ENCODE data around the gene NFAT5.

The NFAT5 gene

DNA sequence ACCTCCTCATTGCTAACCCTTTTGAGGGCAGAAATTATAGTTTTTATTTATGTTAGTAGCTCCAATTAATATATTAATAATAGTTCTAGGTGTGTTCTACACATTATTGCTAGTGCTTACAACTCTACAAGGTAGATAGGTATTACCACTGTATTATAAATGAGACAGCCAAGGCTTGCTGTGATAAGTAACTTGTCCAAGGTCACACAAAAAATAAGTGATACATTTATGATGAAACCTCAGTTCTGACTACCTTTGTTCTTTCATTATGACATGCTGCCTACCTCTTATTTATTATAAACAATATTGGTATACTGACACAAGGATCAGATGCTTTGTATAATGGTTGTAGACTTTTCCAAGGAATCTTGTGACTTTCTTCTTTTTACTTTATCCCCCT lies 41.2 kb downstream of the NFAT5 start:
- DNase-seq (ENCODE audit: low read depth, low spot score): no peak
- H3K4me3 ChIP-seq (ENCODE audit: low read depth, low read length): no peak overlapping the region
- TF ChIP-seq, protein P1, sequence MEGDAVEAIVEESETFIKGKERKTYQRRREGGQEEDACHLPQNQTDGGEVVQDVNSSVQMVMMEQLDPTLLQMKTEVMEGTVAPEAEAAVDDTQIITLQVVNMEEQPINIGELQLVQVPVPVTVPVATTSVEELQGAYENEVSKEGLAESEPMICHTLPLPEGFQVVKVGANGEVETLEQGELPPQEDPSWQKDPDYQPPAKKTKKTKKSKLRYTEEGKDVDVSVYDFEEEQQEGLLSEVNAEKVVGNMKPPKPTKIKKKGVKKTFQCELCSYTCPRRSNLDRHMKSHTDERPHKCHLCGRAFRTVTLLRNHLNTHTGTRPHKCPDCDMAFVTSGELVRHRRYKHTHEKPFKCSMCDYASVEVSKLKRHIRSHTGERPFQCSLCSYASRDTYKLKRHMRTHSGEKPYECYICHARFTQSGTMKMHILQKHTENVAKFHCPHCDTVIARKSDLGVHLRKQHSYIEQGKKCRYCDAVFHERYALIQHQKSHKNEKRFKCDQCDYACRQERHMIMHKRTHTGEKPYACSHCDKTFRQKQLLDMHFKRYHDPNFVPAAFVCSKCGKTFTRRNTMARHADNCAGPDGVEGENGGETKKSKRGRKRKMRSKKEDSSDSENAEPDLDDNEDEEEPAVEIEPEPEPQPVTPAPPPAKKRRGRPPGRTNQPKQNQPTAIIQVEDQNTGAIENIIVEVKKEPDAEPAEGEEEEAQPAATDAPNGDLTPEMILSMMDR (IDR thresholded peaks at IDR 0.05; ENCODE audit: low read depth, low read length): no peak
- in situ Hi-C loops (cut with HindIII; ENCODE audit: low sequenced_read_pairs): no loop called here

DNA sequence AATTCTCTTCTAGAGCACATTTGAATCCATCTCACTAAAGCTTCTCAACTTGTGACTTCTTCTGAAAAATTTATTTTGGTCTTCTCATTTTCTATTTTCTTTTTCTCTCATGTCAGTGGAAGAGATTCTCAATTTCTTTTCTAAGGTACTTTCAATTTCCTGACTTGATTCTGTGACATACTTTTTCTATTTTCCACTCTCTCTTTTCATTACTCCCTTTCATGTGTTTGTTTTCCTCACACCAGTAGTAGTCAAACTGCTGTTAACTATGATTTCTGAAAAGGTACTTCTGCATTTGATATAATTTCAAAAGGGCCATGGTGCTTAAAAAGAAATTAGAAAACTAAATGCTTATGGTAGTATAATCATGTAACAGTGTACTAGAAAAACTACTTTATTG lies 41.9 kb downstream of the NFAT5 start:
- no peak overlapping the region for H3K4me3 ChIP-seq (ENCODE audit: low read depth, low read length)
- TF ChIP-seq, protein P1 (IDR thresholded peaks at IDR 0.05; ENCODE audit: low read depth, low read length): no peak
- in situ Hi-C loops (cut with HindIII; ENCODE audit: low sequenced_read_pairs): no loop called here
- no peak for DNase-seq (ENCODE audit: low read depth, low spot score)

DNA sequence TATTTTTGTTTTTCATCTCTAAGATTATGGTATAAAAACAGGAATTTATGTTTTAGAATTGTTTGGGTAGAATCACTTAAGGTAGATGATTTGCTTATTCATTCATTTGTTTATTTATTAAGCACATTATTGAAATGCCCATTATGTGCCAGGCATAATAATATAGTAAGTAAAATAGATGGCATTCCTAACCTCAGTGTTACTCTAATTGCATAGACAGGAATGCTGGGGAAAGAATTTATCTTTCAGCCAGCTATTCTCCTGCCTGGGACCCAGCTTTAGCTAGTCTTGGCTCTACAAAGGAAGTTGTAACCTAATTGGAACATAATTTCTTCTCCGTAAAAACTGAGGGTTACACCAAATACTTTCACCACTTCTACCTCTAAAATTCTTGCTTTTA lies 44.6 kb downstream of the NFAT5 start:
- TF ChIP-seq, protein P1 (IDR thresholded peaks at IDR 0.05; ENCODE audit: low read depth, low read length): no peak
- in situ Hi-C loops (cut with HindIII; ENCODE audit: low sequenced_read_pairs): no loop called here
- DNase-seq (ENCODE audit: low read depth, low spot score): no peak
- H3K4me3 ChIP-seq (ENCODE audit: low read depth, low read length): no peak overlapping the region

DNA sequence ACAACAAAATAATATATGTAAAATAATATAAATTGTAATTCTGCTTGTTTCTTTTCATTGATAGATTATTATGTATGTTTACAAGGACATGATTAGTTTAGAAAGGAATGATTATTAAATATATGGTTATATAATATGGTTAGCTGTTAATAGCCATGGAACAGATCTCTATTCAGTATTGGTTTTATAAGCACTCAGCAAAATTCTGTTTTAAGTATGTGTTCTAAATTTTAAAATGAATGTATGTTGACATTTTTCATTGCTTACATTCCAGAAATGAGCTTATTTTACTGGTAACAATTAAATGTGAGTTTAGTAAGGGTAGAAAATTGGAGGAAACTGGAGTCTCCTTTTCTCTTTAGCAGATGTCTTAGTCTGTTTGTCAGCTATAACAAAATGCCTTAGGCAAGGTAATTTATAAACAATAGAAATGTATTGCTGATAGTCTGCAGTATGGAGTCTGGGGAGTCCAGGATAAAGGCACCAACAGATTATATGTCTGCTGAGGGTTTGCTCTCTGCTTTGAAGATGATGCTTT lies 45.4 kb downstream of the NFAT5 start:
- no peak for DNase-seq (ENCODE audit: low read depth, low spot score)
- in situ Hi-C loops (cut with HindIII; ENCODE audit: low sequenced_read_pairs): no loop called here
- TF ChIP-seq, protein P1 (IDR thresholded peaks at IDR 0.05; ENCODE audit: low read depth, low read length): no peak
- H3K4me3 ChIP-seq (ENCODE audit: low read depth, low read length): no peak overlapping the region

DNA sequence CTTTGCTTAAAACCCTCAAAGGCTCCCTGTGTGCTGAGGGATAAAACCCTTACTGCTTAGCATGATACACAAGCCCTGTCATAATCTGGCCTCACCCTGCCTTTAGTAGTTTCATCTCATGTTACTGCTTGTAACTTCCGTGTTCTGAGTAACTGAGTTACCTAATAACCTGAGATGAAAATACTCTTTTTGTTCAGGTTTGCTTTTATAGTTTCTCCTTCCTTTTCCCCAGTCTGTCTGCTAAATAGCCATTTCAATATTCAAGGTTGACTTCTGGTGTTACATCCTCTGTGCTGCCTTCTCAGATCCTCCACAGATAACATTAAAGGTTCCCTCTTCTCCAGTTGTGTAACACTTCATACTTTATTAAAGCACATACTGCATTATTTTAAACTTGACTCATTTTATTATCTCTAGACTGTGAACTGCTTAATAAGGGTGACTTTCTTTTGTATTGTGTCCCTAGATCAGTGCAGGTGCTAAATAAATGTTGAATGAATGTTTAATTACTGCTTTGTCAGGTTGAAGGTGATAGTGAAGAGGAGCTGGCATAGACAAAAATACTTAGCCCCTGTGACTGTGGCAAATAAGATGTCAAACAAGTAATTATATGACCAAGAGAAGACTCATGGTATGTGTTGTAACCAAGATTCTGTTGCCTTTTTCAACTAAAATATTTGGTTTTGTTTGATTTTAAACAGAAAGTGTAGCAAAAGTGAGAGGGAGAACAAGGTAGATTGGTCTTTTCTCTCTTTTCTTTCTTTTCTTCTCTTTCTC lies 47.8 kb downstream of the NFAT5 start:
- no peak overlapping the region for H3K4me3 ChIP-seq (ENCODE audit: low read depth, low read length)
- in situ Hi-C loops (cut with HindIII; ENCODE audit: low sequenced_read_pairs): no loop called here
- DNase-seq (ENCODE audit: low read depth, low spot score): peak; percentile 15

DNA sequence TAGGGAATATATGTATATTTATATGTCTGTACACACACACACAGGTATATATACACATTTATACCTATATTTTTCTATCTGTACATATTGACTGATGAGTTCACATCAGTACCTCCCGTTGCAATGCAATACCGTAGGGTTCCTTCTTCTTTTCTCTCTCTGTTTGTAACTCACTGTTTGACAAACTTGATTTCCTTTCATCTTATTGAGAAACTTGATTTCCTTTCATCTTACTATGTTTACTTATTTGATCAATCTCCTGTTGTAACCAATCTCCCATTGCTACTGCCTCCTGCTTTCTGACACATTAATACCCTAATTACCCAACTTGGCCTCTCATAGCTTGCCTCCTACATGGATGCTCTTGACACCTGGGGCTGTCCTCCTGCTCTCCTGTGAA lies 49.8 kb downstream of the NFAT5 start:
- TF ChIP-seq, protein P1 (IDR thresholded peaks at IDR 0.05; ENCODE audit: low read depth, low read length): no peak
- in situ Hi-C loops (cut with HindIII; ENCODE audit: low sequenced_read_pairs): no loop called here
- DNase-seq (ENCODE audit: low read depth, low spot score): no peak
- H3K4me3 ChIP-seq (ENCODE audit: low read depth, low read length): no peak overlapping the region

More for the DNA sequence above, 47.8 kb downstream of the NFAT5 start:
- TF ChIP-seq, protein P1 (IDR thresholded peaks at IDR 0.05; ENCODE audit: low read depth, low read length): no peak

Data from astrocyte of the spinal cord (primary cell).